ENCODE results near the gene TMEM222. TPM values are rescaled to one million over a fixed set of nuclear protein-coding genes. Genes with fewer than 3 reads are reported as not detected.

TMEM222 gene
- total and polyA plus RNA-seq, 12 donors = 30.7 to 73.2 (median 49.8) TPM

Small RNA genes lying within 50 kb of the gene (small RNA-seq; reads per million reads assigned to genes)
- 0 to 0.12 reads per million in 2 donors for gene RNU6-48P

Other genes with a start within 250 kb of the TMEM222 start
- gene SLC9A1, start 167.0 kb upstream of the TMEM222 start, total RNA-seq = 10 to 100 TPM in 8 of 9 donors, 1 to 10 TPM in 1; 3.1 to 44.0 (median 27.5) TPM
- gene SLC9A1, start 167.0 kb upstream of the TMEM222 start, polyA plus RNA-seq = 10 to 100 TPM; 16.3 to 49.0 (median 30.0) TPM
- gene WDTC1, start 87.5 kb upstream of the TMEM222 start, total RNA-seq = 10 to 100 TPM; 18.1 to 66.6 (median 52.5) TPM
- gene WDTC1, start 87.5 kb upstream of the TMEM222 start, polyA plus RNA-seq = 10 to 100 TPM; 14.7 to 30.2 (median 21.5) TPM
- gene SYTL1, start 19.9 kb downstream of the TMEM222 start, total RNA-seq = 1 to 10 TPM in 3 of 9 donors, under 1 TPM in 5, not detected in 1; 0.22 to 2.0 (median 0.91) TPM
- 10 to 100 TPM in 1 of 3 donors, 1 to 10 TPM in 1, not detected in 1; 3.0 to 10.9 TPM for gene SYTL1, start 19.9 kb downstream of the TMEM222 start, polyA plus RNA-seq
- 10 to 100 TPM in 8 of 9 donors, 1 to 10 TPM in 1; 6.5 to 48.2 (median 25.9) TPM for gene MAP3K6, start 44.8 kb downstream of the TMEM222 start, total RNA-seq
- gene MAP3K6, start 44.8 kb downstream of the TMEM222 start, polyA plus RNA-seq = 100 to 1,000 TPM in 1 of 3 donors, 10 to 100 TPM in 2; 14.2 to 136 (median 83.9) TPM
- gene FCN3, start 52.7 kb downstream of the TMEM222 start, total RNA-seq = 10 to 100 TPM in 8 of 9 donors, 1 to 10 TPM in 1; 6.3 to 83.3 (median 40.8) TPM
- 10 to 100 TPM; 17.0 to 72.8 (median 23.2) TPM for gene FCN3, start 52.7 kb downstream of the TMEM222 start, polyA plus RNA-seq
- gene CD164L2, start 61.2 kb downstream of the TMEM222 start, total RNA-seq = 1 to 10 TPM in 1 of 9 donors, under 1 TPM in 3, not detected in 5; 0.11 to 2.6 (median 0.41) TPM
- gene CD164L2, start 61.2 kb downstream of the TMEM222 start, polyA plus RNA-seq = under 1 TPM in 2 of 3 donors, not detected in 1; 0.13 to 0.16 TPM
- gene GPR3, start 70.5 kb downstream of the TMEM222 start, total RNA-seq = 1 to 10 TPM in 2 of 9 donors, under 1 TPM in 2, not detected in 5; 0.17 to 2.0 (median 0.66) TPM
- gene GPR3, start 70.5 kb downstream of the TMEM222 start, polyA plus RNA-seq = 1 to 10 TPM in 1 of 3 donors, under 1 TPM in 2; 0.40 to 1.0 (median 0.64) TPM
- gene WASF2, start 168.0 kb downstream of the TMEM222 start, total RNA-seq = 100 to 1,000 TPM in 4 of 9 donors, 10 to 100 TPM in 5; 17.4 to 159 (median 70.0) TPM
- 10 to 100 TPM; 18.9 to 94.6 (median 29.0) TPM for gene WASF2, start 168.0 kb downstream of the TMEM222 start, polyA plus RNA-seq